ENCODE data around the gene IRAG1.
"Not testable (repeated sequence)": the region's sequence is repeated elsewhere in the genome, so short reads cannot be mapped to it uniquely, and the experiment has no call there.

Gene IRAG1

GRCh38 chr11:10708131-10708530 is 14.6 kb upstream of the IRAG1 start:
- no peak for DNase-seq

DNA sequence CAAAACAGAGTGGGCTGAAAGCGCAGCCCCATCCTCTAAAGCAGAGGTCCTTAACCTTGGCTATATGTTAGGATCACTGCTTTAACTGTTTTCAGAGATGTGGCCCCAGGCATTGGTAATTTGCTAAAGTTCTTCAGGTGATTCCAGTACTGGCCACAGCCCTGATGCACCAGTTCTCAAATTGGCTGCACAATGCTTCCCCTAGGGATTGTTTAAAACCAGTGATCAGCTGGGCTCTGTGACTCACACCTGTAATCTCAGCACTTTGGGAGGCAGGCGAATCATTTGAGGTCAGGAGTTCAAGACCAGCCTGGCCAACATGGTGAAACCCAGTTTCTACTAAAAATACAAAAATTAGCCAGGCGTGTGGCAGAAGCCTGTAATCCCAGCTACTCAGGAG is 8.4 kb upstream of the IRAG1 start:
- no peak for DNase-seq

GRCh38 chr11:10699072-10699471 is 5.5 kb upstream of the IRAG1 start:
- DNase-seq, result no peak

DNA sequence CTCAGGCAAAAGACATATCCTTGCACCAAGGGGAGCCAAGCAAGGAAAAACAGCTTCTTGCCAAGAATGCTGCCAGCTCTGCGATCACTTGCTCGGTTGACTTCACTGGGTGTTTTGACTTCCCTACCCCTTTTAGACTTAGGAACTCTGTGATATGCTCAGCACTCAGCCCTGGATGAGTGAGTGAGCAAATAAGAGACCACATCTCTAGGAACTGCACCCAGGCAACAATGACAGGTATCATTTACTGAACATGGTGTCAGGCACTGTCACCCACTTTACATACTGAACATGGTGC is 3.7 kb upstream of the IRAG1 start:
- no peak for DNase-seq

DNA sequence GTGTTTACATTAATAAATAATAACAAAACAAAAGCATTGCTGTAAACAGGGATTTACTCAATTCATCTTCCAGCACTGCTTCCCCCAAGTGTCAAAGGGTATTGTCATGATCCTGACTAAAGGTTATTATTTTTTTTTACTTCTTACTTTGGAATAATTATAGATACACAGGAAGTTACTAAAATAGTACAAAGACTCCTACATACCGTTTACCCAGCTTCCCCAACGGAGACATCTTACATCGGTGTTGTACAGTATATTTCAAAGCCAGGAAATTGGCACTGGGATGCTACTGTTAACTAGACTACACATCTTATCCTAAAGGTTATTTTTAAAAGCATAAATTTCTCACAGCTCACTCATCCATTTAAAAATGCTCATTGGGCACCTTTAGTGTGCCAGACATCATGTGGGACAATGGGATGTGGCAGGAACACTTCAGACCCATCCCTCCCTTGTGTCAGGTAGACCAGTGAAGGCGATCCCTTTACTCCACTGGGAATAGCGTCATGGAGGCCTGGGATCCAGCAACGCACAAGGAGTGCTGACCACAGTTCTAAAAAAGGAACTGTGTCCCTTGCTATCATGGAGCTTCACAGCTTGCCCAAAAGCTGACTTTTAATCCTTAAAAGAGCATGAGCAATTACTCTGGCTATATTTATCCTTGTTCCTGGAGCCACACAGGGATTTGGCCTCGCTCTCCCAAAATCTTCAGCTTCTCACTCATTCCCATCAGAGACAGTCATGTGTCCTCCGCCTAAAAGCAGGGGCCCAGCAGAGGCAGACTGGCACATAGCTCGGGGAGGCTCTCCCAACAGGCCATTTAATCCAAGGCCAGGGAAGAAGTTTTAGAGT is 3.1 kb upstream of the IRAG1 start:
- DNase-seq, result no peak

DNA sequence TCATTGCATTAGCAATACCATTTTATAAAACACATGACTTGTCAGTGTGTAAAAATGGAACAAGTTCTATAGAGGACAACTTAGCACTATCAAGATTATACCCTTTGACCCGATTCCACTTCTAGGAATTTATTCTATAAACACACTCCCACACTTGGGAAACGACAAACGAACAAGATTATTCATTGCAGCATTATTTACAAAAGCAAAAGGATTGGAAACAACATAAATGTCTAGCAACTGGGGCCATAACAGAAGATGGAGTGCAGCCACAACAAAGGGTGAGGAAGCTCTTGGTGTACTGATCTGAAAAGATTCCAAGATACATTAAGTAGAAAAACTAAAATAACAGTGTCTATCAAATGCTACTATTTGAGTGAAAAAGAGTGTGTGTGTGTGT is 2.3 kb upstream of the IRAG1 start:
- DNase-seq, result no peak

- DNase-seq, result no peak
Measured at GRCh38 chr11:10694486-10695239, 1.1 kb upstream of the IRAG1 start.

DNA sequence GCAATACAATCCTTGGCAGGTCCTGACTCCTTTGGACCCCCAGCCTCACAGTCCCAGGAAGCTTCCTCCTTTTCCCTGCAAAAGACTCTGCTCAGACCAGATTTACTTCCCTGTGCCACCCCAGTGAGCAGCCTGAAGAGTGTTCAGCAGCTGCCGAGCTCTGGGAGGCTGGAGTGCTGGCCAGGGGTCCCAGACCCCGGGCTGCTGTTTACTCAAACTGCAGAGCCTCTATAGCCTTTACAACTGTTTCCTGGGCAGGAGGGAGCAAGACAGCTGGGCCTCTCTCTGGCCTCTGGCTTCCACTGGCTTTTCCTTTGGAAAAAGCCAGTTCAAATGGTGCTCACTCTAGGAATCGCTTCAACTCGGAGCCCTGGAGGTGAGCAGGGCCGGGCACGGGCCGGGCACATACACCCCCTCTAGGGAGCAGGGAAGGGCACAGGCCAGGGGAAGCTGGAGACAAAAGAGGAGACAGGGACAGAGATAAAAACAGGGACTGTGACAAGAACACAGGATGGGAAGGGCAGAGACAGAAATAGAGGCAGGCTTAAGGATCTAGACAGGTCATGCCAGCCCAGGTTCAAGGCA is 932 bp downstream of the IRAG1 start:
- no peak for DNase-seq

DNA sequence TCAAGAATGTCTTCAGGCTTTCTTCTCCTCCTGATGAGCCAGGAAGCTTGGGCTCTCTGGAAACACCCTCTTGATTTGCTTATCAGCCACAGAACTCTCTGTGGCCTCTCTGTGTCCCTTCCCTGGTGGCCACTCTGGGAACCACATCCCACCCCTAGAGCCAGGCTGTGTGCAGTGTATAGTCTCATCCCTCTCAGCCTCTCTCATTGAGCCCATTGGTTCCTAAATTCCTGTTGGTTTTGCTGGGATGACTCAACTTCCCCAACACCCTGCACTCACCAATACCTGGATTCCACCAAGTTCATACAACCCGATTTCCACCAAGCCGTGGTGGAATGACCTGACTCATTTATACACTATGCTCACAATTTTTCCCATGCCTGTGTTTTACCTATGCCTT is 5.2 kb downstream of the IRAG1 start:
- no peak for DNase-seq

- no peak for DNase-seq
Measured at GRCh38 chr11:10686311-10686710, 7.2 kb downstream of the IRAG1 start.

GRCh38 chr11:10683429-10683828 is 10.1 kb downstream of the IRAG1 start:
- no peak for DNase-seq

DNA sequence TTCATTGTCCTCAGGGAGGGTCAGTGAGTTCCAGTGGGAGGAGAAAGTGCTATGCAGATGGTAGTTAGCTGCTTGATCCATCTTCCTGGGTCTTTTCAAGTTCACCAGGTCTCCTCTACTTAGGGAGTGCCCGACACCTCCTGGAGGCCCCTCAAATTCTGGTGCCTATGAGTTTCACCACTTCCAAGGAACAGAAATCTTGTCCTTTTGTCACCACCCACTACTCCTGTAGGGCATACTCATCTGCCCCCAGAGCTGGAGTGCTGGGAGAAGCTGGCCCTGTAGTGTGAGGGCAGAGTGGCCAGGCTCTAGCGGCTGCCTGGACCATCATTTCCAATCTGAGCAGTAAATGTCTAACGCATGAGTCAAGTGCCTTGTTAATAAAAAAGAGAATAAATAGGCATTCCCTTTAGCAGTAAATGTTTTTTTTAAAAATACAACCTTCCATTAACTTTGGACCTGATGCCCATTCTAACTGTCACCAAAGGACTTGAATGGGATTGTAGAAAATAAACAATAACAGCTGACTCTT is 12.5 kb downstream of the IRAG1 start:
- no peak for DNase-seq

DNA sequence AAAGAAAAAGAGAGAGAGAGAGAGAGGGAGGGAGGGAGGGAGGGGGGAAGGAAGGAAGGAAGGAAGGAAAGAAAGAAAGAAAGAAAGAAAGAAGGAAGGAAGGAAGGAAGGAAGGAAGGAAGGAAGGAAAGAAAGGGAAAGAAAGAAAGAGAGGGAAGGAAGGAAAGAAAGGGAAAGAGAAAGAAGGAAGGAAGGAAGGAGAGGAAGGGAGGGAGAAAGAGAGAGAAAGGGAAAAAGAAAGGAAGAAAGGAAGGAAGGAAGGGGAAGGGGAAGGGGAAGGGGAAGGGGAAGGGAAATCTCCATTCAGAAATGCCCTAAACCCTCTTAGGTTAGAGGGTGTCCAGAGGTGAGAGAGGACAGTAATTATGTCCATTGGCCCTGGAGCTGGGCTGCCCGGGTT is 13.3 kb downstream of the IRAG1 start:
- not testable (repeated sequence) for DNase-seq

- no peak for DNase-seq
Measured at GRCh38 chr11:10679644-10680043, 13.9 kb downstream of the IRAG1 start.

- no peak for DNase-seq
Measured at GRCh38 chr11:10678101-10678500, 15.5 kb downstream of the IRAG1 start.

- no peak for DNase-seq
Measured at GRCh38 chr11:10676919-10677318, 16.6 kb downstream of the IRAG1 start.

DNA sequence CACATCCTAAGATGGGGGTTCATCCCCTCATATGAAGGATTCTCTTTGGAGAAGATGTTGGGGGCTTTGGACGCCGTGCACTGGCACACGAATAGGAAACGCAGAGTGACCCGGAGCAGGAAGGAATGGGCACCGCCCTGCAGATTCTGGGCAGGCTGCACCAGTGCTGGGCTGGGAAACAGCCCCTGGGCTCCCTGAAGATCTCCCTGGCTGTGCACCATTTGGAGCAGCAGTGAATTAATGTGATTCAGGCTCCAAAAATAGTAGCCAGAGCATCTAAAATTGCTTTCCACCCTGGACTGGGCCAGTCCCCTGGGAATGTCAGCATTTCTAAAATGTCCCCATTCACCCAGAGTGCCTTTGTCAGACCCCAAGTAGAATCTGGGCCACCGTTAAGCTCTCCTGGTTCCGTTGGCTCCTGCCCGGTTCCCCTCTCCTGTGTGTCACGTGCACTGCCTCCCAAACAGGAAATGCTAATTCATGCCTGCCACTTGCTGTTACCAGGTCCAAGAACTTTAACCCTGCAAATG is 18.6 kb downstream of the IRAG1 start:
- DNase-seq, result no peak

- no peak for DNase-seq
Measured at GRCh38 chr11:10674440-10674855, 19.1 kb downstream of the IRAG1 start.

- DNase-seq, result no peak
Measured at GRCh38 chr11:10673501-10674062, 20.0 kb downstream of the IRAG1 start.

GRCh38 chr11:10670099-10670498 is 23.5 kb downstream of the IRAG1 start:
- DNase-seq, result no peak

GRCh38 chr11:10669258-10670033 is 24.1 kb downstream of the IRAG1 start:
- no peak for DNase-seq

- DNase-seq, result no peak
Measured at GRCh38 chr11:10667521-10667885, 26.1 kb downstream of the IRAG1 start.
